MM.1S (cell line): ENCODE measurements around the gene HAND2.

Experiments
- CTCF ChIP-seq: fragments of 300-600 bp; sonication (generic); IDR thresholded peaks from 2 replicates; pipeline ENCODE4 v1.5.1; 2016; ENCODE audit warnings: antibody characterized with exemption, low read length, mixed read lengths
- EZH2 ChIP-seq: fragments of 300-600 bp; sonication (generic); optimal IDR thresholded peaks from 2 replicates; pipeline ENCODE3; 2017; ENCODE audit warnings: low read depth, mild to moderate bottlenecking, antibody characterized with exemption, low read length, mixed read lengths
- EZH2phosphoT487 ChIP-seq: fragments of 300-600 bp; sonication (generic); IDR thresholded peaks from 2 replicates; pipeline ENCODE4 v1.6.1; 2018; ENCODE audit warnings: antibody characterized with exemption, low read length

DNA sequence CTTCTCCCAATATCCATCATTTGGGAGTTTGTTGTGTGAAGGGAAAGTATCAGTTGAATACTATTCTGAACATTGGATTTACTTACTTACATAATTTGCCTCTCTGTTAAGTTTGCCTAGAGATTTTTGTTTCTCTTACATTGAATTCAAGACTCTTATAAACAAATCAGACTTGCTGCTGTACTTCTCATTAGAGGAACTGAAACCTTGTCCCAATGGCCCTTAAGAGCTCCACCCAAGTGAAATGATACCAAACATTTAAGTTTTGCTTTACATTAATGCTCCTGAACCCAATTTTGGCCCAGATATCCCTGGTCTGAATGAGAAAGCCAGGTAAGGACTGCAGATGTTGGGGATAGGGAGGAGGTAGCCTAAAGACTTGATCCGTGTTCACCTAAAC, 32.0 kb downstream of the HAND2 start:
- TF ChIP-seq CTCF (no peak), EZH2 (no peak), EZH2phosphoT487 (no peak)
